ENCODE measurements around the gene RNU1-3. TPM values are rescaled to one million over a fixed set of nuclear protein-coding genes. Genes with fewer than 3 reads are reported as not detected.
"Not testable (repeated sequence)": the region's sequence is repeated elsewhere in the genome, so short reads cannot be mapped to it uniquely, and the experiment has no call there.

RNU1-3 gene
- total RNA-seq, 6 experiments from 2014 or later: 1,191 to 2,394 (median 1,819) TPM

DNA sequence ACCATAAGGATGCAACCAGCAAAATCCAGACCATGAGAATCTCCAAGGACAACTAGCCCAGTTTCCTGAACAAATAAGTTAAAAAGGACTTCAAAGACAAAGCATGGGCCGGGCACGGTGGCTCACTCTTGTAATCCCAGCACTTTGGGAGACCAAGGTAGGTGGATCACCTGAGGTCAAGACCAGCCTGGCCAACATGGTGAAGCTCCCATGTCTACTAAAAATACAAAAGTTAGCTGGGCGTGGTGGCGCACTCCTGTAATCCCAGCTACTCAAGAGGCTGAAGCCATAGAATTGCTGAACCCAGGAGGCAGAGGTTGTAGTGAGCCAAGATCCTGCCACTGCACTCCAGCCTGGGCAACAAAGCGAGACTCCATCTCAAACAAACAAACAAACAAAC, 30.8 kb downstream of the RNU1-3 start:
- H3K27ac Mint-ChIP-seq; DNase-seq; H3K4me3 Mint-ChIP-seq; H3K9me3 Mint-ChIP-seq; H3K4me1 Mint-ChIP-seq (ENCODE audit: low read depth); H3K36me3 Mint-ChIP-seq (ENCODE audit: low read depth); H3K27me3 Mint-ChIP-seq (ENCODE audit: insufficient read depth): not testable (repeated sequence)

DNA sequence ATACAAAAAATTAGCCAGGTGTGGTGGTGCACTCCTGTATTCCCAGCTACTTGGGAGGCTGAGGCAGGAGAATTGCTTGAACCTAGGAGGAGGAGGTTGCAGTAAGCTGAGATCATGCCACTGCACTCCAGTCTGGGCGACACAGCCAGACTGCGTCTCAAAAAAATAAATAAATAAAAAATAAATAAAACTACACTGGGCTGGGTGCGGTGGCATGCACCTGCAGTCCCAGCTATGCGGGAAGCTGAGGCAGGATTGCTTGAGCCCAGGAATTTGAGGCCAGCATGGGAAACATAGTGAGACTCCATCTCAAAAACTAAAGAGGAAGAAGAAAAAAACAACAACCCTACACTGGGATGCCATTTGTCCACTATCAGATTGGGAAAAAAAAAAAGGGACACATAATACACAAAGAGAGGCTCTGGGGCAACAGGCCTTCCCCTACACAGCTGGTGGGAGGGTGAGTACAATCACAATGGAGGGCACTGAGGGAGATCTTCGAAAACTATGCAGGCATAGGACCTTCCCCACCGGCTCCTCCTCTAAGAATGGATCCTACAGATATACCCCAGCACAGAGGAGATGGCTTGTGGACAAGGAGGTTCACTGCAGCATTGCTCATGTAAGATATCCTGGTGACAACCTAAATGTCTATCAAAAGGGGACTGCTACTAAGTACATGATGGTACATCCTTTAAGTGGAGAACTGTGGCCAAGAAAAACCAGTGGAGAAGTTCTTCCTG, 33.0 kb downstream of the RNU1-3 start:
- H3K4me1 Mint-ChIP-seq (ENCODE audit: low read depth); H3K27me3 Mint-ChIP-seq (ENCODE audit: insufficient read depth); H3K9me3 Mint-ChIP-seq; H3K27ac Mint-ChIP-seq; DNase-seq; H3K4me3 Mint-ChIP-seq: not testable (repeated sequence)
- peaks cover 10% of the 10 kb centered on the region for H3K36me3 Mint-ChIP-seq (ENCODE audit: low read depth)

DNA sequence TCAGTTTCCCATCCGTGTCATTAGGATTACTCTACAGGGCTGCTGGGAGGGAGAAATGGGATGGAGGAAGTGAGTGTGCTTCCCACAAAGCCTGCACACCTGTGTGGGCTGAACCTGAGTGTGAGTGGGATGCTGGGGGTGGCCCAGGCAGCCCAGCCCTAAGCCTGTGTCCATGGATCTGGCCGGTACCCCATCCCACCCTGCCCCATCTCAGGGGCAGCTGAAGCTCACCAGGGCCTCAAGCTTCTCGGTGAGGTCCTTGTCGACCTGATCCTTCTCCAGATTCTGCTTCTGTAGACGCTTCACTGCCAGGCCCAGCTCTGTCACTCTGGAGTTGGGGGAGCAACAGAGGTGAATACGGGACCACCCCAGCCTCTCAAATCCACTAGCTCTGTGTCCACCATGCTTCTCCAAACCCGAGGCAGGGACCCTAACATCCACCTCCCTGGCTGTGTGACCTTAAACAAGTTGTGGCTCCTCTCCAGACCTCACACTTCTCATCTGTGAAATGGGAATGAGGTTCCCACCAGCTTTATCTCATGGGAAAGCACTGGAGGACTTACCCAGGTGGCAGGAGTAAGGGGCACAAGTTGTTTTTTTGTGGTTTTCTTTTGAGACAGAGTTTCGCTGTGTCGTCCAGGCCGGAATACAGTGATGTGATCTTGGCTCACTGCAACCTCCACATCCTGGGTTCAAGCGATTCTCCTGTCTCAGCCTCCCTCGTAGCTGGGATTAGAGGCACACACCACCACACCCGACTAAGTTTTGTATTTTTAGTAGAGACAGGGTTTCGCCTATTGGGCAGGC, 34.5 kb downstream of the RNU1-3 start:
- peaks cover 13% of the 10 kb centered on the region for H3K36me3 Mint-ChIP-seq (ENCODE audit: low read depth)
- not testable (repeated sequence) for H3K27me3 Mint-ChIP-seq (ENCODE audit: insufficient read depth); H3K27ac Mint-ChIP-seq; H3K4me1 Mint-ChIP-seq (ENCODE audit: low read depth); H3K4me3 Mint-ChIP-seq; DNase-seq; H3K9me3 Mint-ChIP-seq

DNA sequence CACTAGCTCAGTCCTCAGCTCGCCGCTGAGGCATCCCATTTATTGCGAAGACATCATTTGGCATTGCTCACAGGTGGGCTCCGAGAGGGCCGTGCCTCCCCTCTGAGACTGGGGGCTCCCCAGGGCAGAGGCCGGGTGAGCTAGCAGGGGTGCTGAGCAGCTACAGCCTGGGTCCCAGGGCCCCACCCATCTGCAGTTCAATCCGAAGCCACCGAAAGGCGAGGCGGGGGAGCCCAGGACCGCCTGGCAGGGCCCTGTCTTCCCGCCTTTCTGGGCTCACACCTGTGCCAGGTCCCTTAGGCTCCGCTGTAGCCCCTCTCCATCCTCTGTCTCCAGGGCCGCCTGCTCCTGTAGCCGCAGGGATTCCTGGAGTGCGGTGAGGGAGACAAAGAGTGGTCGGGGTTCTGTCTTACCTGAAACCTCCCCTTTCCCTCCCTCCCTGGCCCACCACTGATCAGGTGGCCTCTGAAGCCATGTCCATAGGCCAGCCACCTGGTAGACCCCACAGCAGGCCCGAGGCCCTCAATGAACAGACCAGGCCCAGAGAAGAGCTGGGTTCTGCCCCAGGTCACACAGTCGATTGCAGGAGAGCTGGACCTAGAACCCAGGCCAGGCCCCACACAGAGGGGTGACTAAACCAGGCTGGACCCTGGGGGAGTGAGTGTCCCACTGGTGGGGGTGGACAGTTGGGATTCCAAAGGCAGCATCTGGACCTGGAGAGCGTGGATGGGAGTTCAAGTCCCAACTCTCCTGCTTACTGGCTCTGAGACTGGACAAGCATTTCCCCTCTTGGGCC, 35.3 kb downstream of the RNU1-3 start:
- DNase-seq: no peak
- no peaks in the 10 kb centered on the region for H3K4me1 Mint-ChIP-seq (ENCODE audit: low read depth)
- TF ChIP-seq, protein P1, sequence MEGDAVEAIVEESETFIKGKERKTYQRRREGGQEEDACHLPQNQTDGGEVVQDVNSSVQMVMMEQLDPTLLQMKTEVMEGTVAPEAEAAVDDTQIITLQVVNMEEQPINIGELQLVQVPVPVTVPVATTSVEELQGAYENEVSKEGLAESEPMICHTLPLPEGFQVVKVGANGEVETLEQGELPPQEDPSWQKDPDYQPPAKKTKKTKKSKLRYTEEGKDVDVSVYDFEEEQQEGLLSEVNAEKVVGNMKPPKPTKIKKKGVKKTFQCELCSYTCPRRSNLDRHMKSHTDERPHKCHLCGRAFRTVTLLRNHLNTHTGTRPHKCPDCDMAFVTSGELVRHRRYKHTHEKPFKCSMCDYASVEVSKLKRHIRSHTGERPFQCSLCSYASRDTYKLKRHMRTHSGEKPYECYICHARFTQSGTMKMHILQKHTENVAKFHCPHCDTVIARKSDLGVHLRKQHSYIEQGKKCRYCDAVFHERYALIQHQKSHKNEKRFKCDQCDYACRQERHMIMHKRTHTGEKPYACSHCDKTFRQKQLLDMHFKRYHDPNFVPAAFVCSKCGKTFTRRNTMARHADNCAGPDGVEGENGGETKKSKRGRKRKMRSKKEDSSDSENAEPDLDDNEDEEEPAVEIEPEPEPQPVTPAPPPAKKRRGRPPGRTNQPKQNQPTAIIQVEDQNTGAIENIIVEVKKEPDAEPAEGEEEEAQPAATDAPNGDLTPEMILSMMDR (IDR thresholded peaks at IDR 0.05): no peak
- no peaks in the 10 kb centered on the region; the same call in 1 of the 2 replicates for H3K27me3 Mint-ChIP-seq (ENCODE audit: insufficient read depth)
- H3K9me3 Mint-ChIP-seq: no peaks in the 10 kb centered on the region
- H3K36me3 Mint-ChIP-seq (ENCODE audit: low read depth): peaks cover 13% of the 10 kb centered on the region
- no peak overlapping the region for H3K4me3 Mint-ChIP-seq
- no peak overlapping the region for H3K27ac Mint-ChIP-seq

DNA sequence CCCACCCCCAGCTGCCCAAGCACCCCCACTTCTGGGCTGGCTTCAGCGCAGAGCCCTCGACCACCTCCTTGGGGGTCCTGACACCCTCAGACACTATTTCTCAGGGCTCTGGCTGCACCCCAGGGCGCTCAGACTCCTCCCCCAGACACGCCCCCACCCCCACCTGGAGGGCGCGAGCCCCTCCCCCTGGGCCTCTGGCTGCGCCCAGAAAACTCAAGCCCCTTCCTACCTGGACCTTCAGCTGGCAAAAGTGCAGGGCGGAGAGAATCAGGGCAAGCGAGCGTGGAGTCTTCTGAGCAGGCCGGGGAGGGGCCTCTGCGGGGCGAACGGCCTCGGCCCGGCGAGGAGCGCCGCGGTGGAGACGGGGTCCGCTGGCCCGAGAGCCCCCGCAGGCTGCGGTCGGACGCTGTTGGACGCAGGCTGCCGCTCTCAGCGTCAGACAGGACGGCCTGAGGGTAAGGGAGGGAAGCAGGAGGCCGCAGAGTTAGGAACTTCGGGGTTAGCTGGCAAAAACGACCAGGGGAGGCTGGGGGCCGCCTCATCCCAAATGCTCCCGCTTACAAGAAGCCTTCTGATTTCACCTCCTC, 36.0 kb downstream of the RNU1-3 start:
- H3K4me1 Mint-ChIP-seq (ENCODE audit: low read depth): no peaks in the 10 kb centered on the region
- TF ChIP-seq, protein P1 (IDR thresholded peaks at IDR 0.05): no peak
- H3K36me3 Mint-ChIP-seq (ENCODE audit: low read depth): peaks cover 19% of the 10 kb centered on the region
- H3K27me3 Mint-ChIP-seq (ENCODE audit: insufficient read depth): no peaks in the 10 kb centered on the region; the same call in 1 of the 2 replicates
- H3K27ac Mint-ChIP-seq: no peak overlapping the region
- no peak overlapping the region for H3K4me3 Mint-ChIP-seq
- H3K9me3 Mint-ChIP-seq: no peaks in the 10 kb centered on the region
- DNase-seq: no peak

DNA sequence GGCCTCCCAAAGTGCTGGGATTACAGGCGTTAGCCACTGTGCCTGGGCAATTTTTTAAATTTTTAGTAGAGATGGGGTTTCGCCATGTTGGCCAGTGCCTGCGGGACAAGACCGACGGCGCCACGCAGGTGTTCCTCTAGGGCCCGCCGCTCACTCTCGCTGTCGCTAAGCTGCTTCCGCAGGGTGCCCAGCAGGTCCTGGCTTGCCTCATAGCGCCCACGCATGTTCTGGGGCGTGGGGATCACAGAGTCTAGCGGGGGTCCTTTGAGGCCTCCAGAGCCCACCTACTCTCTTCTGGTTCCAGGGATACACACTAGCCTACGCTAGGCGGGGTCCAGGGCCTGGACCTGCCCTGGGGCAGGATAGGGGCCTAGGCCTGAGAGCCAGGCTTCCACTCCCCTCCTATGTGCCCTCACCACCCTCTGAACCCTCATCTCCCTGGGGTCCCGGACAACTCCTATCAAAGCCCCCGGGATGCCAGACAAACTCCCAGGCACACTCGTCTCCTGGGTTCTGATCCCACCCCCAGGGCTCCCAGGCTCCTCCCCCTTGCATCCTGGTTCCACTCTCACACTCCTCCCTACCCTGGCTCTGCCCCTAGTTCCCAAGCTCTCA, 36.7 kb downstream of the RNU1-3 start:
- H3K4me1 Mint-ChIP-seq (ENCODE audit: low read depth); H3K27ac Mint-ChIP-seq; H3K27me3 Mint-ChIP-seq (ENCODE audit: insufficient read depth); H3K9me3 Mint-ChIP-seq; H3K4me3 Mint-ChIP-seq; DNase-seq: not testable (repeated sequence)
- H3K36me3 Mint-ChIP-seq (ENCODE audit: low read depth): peaks cover 23% of the 10 kb centered on the region
